Measurements from ENCODE around the gene NMU.

The NMU gene

DNA sequence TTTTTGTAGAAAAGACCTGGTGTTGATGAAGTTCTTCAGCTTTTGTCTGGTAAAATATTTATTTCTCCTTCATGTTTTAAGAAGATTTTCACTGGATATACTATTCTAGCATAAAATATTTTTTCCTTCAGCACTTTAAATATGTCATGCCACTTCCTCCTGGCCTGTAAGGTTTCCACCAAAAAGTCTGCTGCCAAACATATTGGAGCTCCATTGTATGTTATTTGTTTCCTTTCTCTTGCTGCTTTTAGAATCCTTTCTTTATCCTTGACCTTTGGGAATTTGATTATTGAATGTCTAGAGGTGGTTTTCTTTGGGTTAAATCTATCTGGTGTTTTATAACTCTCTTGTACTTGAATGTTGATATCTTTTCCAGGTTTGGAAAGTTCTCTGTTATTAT, 35.6 kb upstream of the NMU start:
- H3K4me1 ChIP-seq (ENCODE audit: insufficient read depth, insufficient read length), result no peaks in the 10 kb centered on the region
- no peaks in the 10 kb centered on the region for H3K9me3 ChIP-seq (ENCODE audit: insufficient read depth, low read length)
- H3K4me3 ChIP-seq (ENCODE audit: insufficient read length, low read depth), result no peak overlapping the region
- H3K27me3 ChIP-seq (ENCODE audit: insufficient read depth, insufficient read length), result no peaks in the 10 kb centered on the region
- no peak for TF ChIP-seq SUZ12 (IDR thresholded peaks at IDR 0.05; ENCODE audit: extremely low read depth, insufficient read depth, insufficient read length)
- TF ChIP-seq YY1 (IDR thresholded peaks at IDR 0.05; ENCODE audit: insufficient read depth, insufficient read length), result no peak
- no peak for TF ChIP-seq ZNF274 (IDR thresholded peaks at IDR 0.05; ENCODE audit: low read depth, low read length)
- DNase-seq (ENCODE audit: low read depth, low spot score), result no peak
- H3K36me3 ChIP-seq (ENCODE audit: insufficient read depth, insufficient read length, low read length), result no peaks in the 10 kb centered on the region
- no peak overlapping the region for H3K9ac ChIP-seq (ENCODE audit: insufficient read length, low read depth)

- H3K4me1 ChIP-seq (ENCODE audit: insufficient read depth, insufficient read length), result no peaks in the 10 kb centered on the region
- H3K9me3 ChIP-seq (ENCODE audit: insufficient read depth, low read length), result no peaks in the 10 kb centered on the region
- no peaks in the 10 kb centered on the region for H3K27me3 ChIP-seq (ENCODE audit: insufficient read depth, insufficient read length)
- TF ChIP-seq SUZ12 (IDR thresholded peaks at IDR 0.05; ENCODE audit: extremely low read depth, insufficient read depth, insufficient read length) (no peak), ZNF274 (IDR thresholded peaks at IDR 0.05; ENCODE audit: low read depth, low read length) (no peak), YY1 (IDR thresholded peaks at IDR 0.05; ENCODE audit: insufficient read depth, insufficient read length) (no peak)
- no peak overlapping the region for H3K4me3 ChIP-seq (ENCODE audit: insufficient read length, low read depth)
- DNase-seq (ENCODE audit: low read depth, low spot score), result no peak
- no peaks in the 10 kb centered on the region for H3K36me3 ChIP-seq (ENCODE audit: insufficient read depth, insufficient read length, low read length)
- no peak overlapping the region for H3K9ac ChIP-seq (ENCODE audit: insufficient read length, low read depth)
Measured at GRCh38 chr4:55670695-55671094, 34.6 kb upstream of the NMU start.

DNA sequence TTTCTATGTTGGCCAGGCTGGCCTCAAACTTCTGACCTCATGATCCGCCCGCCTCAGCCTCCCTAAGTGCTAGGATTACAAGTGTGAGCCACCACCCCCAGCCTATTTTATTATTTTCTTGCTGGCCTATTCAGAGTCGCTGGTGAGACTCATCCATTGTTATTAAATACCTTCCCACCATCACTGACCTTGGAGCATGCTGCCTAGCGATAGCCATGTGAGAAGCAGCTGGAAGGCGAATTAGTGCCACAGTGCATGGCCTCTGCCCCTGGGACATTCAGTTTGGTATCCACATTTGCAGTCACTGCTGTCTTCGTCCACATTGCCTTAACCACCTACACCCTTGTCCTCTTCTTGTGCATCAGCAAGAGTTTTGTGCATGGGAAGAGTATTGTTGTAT, 32.4 kb upstream of the NMU start:
- no peak overlapping the region for H3K9ac ChIP-seq (ENCODE audit: insufficient read length, low read depth)
- no peaks in the 10 kb centered on the region for H3K36me3 ChIP-seq (ENCODE audit: insufficient read depth, insufficient read length, low read length)
- H3K9me3 ChIP-seq (ENCODE audit: insufficient read depth, low read length), result no peaks in the 10 kb centered on the region
- TF ChIP-seq YY1 (IDR thresholded peaks at IDR 0.05; ENCODE audit: insufficient read depth, insufficient read length), result no peak
- TF ChIP-seq SUZ12 (IDR thresholded peaks at IDR 0.05; ENCODE audit: extremely low read depth, insufficient read depth, insufficient read length), result no peak
- no peak for TF ChIP-seq ZNF274 (IDR thresholded peaks at IDR 0.05; ENCODE audit: low read depth, low read length)
- no peaks in the 10 kb centered on the region for H3K27me3 ChIP-seq (ENCODE audit: insufficient read depth, insufficient read length)
- DNase-seq (ENCODE audit: low read depth, low spot score), result no peak
- no peak overlapping the region for H3K4me3 ChIP-seq (ENCODE audit: insufficient read length, low read depth)
- H3K4me1 ChIP-seq (ENCODE audit: insufficient read depth, insufficient read length), result no peaks in the 10 kb centered on the region

DNA sequence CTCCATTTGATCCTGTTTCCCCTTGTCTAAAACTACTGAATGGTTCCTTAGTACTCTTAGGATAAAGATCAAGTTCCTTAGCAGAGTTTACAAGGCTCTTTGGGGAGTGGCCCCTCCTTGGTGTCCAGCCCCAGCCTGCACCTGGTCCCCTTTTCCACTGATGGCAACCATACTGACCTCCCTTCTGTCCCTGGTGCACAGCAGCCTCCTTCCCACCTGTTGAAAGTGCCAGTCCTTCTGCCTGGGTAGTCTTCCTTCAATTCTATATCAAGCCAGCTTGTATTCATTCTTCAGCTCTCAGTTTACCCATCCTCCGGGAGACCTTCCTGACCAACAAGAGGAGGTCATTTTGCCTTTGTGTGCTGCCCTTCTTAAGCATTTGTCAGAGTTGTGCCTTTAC, 30.4 kb upstream of the NMU start:
- no peak for DNase-seq (ENCODE audit: low read depth, low spot score)
- Histone ChIP-seq H3K36me3 (ENCODE audit: insufficient read depth, insufficient read length, low read length) (no peaks in the 10 kb centered on the region), H3K9me3 (ENCODE audit: insufficient read depth, low read length) (no peaks in the 10 kb centered on the region), H3K4me3 (ENCODE audit: insufficient read length, low read depth) (no peak overlapping the region), H3K4me1 (ENCODE audit: insufficient read depth, insufficient read length) (no peaks in the 10 kb centered on the region), H3K27me3 (ENCODE audit: insufficient read depth, insufficient read length) (no peaks in the 10 kb centered on the region), H3K9ac (ENCODE audit: insufficient read length, low read depth) (no peak overlapping the region)
- TF ChIP-seq YY1 (IDR thresholded peaks at IDR 0.05; ENCODE audit: insufficient read depth, insufficient read length) (no peak), SUZ12 (IDR thresholded peaks at IDR 0.05; ENCODE audit: extremely low read depth, insufficient read depth, insufficient read length) (no peak), ZNF274 (IDR thresholded peaks at IDR 0.05; ENCODE audit: low read depth, low read length) (no peak)

GRCh38 chr4:55663145-55663544, 27.0 kb upstream of the NMU start:
- H3K4me1 ChIP-seq (ENCODE audit: insufficient read depth, insufficient read length), result no peaks in the 10 kb centered on the region
- no peaks in the 10 kb centered on the region for H3K9me3 ChIP-seq (ENCODE audit: insufficient read depth, low read length)
- no peak for DNase-seq (ENCODE audit: low read depth, low spot score)
- H3K27me3 ChIP-seq (ENCODE audit: insufficient read depth, insufficient read length), result no peaks in the 10 kb centered on the region
- H3K36me3 ChIP-seq (ENCODE audit: insufficient read depth, insufficient read length, low read length), result no peaks in the 10 kb centered on the region
- H3K9ac ChIP-seq (ENCODE audit: insufficient read length, low read depth), result no peak overlapping the region
- no peak for TF ChIP-seq YY1 (IDR thresholded peaks at IDR 0.05; ENCODE audit: insufficient read depth, insufficient read length)
- TF ChIP-seq SUZ12 (IDR thresholded peaks at IDR 0.05; ENCODE audit: extremely low read depth, insufficient read depth, insufficient read length), result no peak
- TF ChIP-seq ZNF274 (IDR thresholded peaks at IDR 0.05; ENCODE audit: low read depth, low read length), result no peak
- H3K4me3 ChIP-seq (ENCODE audit: insufficient read length, low read depth), result no peak overlapping the region

DNA sequence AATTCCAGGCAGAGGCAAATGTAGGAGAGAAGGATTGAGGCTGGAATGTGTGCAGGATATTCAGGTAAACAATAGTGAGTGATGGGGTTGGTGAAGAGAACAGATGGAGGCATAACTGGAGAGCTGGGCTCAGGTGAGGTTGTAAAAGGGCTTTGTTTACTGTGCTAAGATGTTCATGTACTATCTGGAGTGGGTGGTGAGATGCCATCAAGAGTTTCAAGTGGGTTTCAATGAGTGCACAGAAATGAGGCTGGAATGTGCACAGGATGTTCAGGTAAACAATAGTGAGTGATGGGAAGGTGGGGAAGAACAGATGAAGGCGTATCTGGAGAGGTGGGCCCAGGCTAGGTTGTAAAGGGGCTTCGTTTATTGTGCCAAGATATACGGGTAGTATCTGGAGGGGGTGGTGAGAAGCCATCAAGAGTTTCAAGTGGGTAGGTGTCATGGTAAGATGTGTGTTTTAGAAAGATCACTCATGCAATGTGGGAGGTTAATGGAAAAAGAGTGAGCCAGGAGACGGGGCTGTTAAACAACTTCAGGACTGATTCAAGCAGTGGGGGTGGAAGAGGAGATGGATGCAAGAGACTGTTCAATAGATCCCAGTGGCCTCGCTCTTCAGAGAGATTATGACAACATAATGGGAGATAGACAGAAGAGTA, 25.4 kb upstream of the NMU start:
- H3K4me3 ChIP-seq (ENCODE audit: insufficient read length, low read depth), result no peak overlapping the region
- DNase-seq (ENCODE audit: low read depth, low spot score), result no peak
- TF ChIP-seq SUZ12 (IDR thresholded peaks at IDR 0.05; ENCODE audit: extremely low read depth, insufficient read depth, insufficient read length) (no peak), ZNF274 (IDR thresholded peaks at IDR 0.05; ENCODE audit: low read depth, low read length) (no peak), YY1 (IDR thresholded peaks at IDR 0.05; ENCODE audit: insufficient read depth, insufficient read length) (no peak)
- H3K9ac ChIP-seq (ENCODE audit: insufficient read length, low read depth), result no peak overlapping the region
- no peaks in the 10 kb centered on the region for H3K36me3 ChIP-seq (ENCODE audit: insufficient read depth, insufficient read length, low read length)
- no peaks in the 10 kb centered on the region for H3K9me3 ChIP-seq (ENCODE audit: insufficient read depth, low read length)
- H3K4me1 ChIP-seq (ENCODE audit: insufficient read depth, insufficient read length), result no peaks in the 10 kb centered on the region
- H3K27me3 ChIP-seq (ENCODE audit: insufficient read depth, insufficient read length), result no peaks in the 10 kb centered on the region

GRCh38 chr4:55658657-55659056, 22.6 kb upstream of the NMU start:
- TF ChIP-seq YY1 (IDR thresholded peaks at IDR 0.05; ENCODE audit: insufficient read depth, insufficient read length), result no peak
- TF ChIP-seq SUZ12 (IDR thresholded peaks at IDR 0.05; ENCODE audit: extremely low read depth, insufficient read depth, insufficient read length), result no peak
- TF ChIP-seq ZNF274 (IDR thresholded peaks at IDR 0.05; ENCODE audit: low read depth, low read length), result no peak
- DNase-seq (ENCODE audit: low read depth, low spot score), result no peak

More at GRCh38 chr4:55658657-55659056, 22.6 kb upstream of the NMU start:
- no peaks in the 10 kb centered on the region for H3K9me3 ChIP-seq (ENCODE audit: insufficient read depth, low read length)
- no peak overlapping the region for H3K9ac ChIP-seq (ENCODE audit: insufficient read length, low read depth)
- H3K4me3 ChIP-seq (ENCODE audit: insufficient read length, low read depth), result no peak overlapping the region
- no peaks in the 10 kb centered on the region for H3K27me3 ChIP-seq (ENCODE audit: insufficient read depth, insufficient read length)
- no peaks in the 10 kb centered on the region for H3K36me3 ChIP-seq (ENCODE audit: insufficient read depth, insufficient read length, low read length)
- H3K4me1 ChIP-seq (ENCODE audit: insufficient read depth, insufficient read length), result no peaks in the 10 kb centered on the region
